ENCODE measurements around the gene BNC2. TPM values are rescaled to one million over a fixed set of nuclear protein-coding genes. Genes with fewer than 3 reads are reported as not detected.

The BNC2 gene
- total and polyA plus RNA-seq, 7 donors: 0.23 to 205 (median 117) TPM

DNA sequence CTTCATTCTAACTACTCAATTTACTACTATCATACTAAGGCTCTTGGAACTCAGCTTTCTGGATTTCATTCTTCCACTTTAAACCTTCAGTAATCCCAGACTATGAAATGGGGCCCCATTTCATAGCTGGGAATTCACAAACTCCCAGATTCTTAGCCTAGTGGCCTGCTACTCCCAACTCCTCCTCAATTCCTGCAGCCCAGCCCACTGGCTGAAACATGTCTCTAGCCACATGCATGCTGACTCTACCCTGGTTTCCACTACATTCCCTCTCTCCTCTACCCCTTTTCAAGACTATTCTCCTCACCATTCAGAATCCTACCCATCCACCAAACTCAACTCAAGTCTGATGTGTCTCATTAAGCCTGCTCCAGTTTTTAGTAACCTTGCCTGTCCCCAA lies 370.6 kb downstream of the BNC2 start:
- intact Hi-C loops (cut with DNase I): no loop called here
- Histone ChIP-seq H3K36me3 (no peaks in the 10 kb centered on the region), H3K9me3 (no peaks in the 10 kb centered on the region), H3K27ac (no peak overlapping the region), H3K4me1 (peaks cover 0 to 4% (median 2%) of the 10 kb centered on the region in 4 donors), H3K4me3 (no peak overlapping the region), H3K27me3 (no peaks in the 10 kb centered on the region)
- TF ChIP-seq POLR2AphosphoS5 (IDR thresholded peaks at IDR 0.05) (no peak), EP300 (IDR thresholded peaks at IDR 0.05) (no peak), POLR2A (IDR thresholded peaks at IDR 0.05) (no peak)
- TF ChIP-seq, protein P1, sequence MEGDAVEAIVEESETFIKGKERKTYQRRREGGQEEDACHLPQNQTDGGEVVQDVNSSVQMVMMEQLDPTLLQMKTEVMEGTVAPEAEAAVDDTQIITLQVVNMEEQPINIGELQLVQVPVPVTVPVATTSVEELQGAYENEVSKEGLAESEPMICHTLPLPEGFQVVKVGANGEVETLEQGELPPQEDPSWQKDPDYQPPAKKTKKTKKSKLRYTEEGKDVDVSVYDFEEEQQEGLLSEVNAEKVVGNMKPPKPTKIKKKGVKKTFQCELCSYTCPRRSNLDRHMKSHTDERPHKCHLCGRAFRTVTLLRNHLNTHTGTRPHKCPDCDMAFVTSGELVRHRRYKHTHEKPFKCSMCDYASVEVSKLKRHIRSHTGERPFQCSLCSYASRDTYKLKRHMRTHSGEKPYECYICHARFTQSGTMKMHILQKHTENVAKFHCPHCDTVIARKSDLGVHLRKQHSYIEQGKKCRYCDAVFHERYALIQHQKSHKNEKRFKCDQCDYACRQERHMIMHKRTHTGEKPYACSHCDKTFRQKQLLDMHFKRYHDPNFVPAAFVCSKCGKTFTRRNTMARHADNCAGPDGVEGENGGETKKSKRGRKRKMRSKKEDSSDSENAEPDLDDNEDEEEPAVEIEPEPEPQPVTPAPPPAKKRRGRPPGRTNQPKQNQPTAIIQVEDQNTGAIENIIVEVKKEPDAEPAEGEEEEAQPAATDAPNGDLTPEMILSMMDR (IDR thresholded peaks at IDR 0.05): no peak
- no peak for DNase-seq

GRCh38 chr9:16496908-16497307 lies 373.6 kb downstream of the BNC2 start:
- H3K27me3 ChIP-seq: no peaks in the 10 kb centered on the region
- no peaks in the 10 kb centered on the region for H3K4me1 ChIP-seq
- DNase-seq: no peak
- H3K27ac ChIP-seq: no peak overlapping the region
- TF ChIP-seq EP300 (IDR thresholded peaks at IDR 0.05): no peak
- TF ChIP-seq POLR2A (IDR thresholded peaks at IDR 0.05): no peak
- TF ChIP-seq POLR2AphosphoS5 (IDR thresholded peaks at IDR 0.05): no peak
- TF ChIP-seq, protein P1 (IDR thresholded peaks at IDR 0.05): no peak
- H3K4me3 ChIP-seq: no peak overlapping the region
- 92 to 98% methylated on average over 2 of the region's 2 CpGs for WGBS, 2 donors
- no peaks in the 10 kb centered on the region for H3K36me3 ChIP-seq
- intact Hi-C loops (cut with DNase I): no loop called here
- no peaks in the 10 kb centered on the region for H3K9me3 ChIP-seq

GRCh38 chr9:16487915-16488314 lies 382.6 kb downstream of the BNC2 start:
- Histone ChIP-seq H3K9me3 (no peaks in the 10 kb centered on the region), H3K27ac (peak overlapping the region in 3 of 4 donors; percentile 53 to 73 (median 72)), H3K4me3 (no peak overlapping the region), H3K27me3 (no peaks in the 10 kb centered on the region), H3K36me3 (no peaks in the 10 kb centered on the region), H3K4me1 (peaks cover 0 to 61% (median 49%) of the 10 kb centered on the region in 4 donors)
- intact Hi-C loops (cut with DNase I): no loop called here
- 74 to 89% methylated on average over 7 of the region's 7 CpGs for WGBS, 2 donors
- TF ChIP-seq POLR2AphosphoS5 (IDR thresholded peaks at IDR 0.05) (no peak), POLR2A (IDR thresholded peaks at IDR 0.05) (no peak), EP300 (IDR thresholded peaks at IDR 0.05) (no peak)
- TF ChIP-seq, protein P1 (IDR thresholded peaks at IDR 0.05): no peak
- DNase-seq: no peak

DNA sequence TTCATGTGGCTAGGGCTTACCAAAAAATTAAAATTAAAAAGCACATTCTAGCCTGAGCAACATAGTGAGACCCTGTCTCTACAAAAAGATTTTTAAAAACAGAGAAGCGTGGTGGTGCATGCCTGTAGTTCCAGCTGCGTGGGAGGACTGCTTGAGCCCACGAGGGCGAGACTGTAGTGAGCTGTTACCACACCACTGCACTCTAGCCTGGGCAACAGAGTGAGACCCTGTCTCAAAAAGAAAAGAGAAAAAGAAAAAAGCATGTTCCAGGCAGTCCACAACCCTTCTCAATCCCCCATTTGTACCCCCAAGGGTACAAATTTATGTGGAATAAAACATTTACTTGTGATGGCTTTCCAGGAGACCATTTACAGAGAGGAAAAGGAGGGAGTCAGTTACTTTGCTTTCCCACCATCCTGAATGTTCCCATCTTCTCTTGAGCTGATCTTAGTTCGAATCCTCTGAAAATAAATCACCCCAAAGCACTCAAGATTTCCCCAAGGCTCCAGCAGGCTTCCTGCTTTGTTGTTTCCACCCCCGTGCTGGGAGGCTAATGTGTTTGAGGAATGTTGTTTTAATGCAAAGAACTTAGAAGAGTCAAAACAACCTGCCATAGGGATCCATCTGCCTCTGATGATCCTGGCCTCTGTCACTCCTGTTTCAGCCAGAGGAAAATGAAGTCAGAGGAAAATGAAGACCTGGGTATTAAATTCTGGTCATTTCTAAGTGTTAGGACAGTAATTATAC lies 384.7 kb downstream of the BNC2 start:
- Histone ChIP-seq H3K4me1 (peaks cover 0 to 61% (median 49%) of the 10 kb centered on the region in 4 donors), H3K27ac (peak overlapping the region in 3 of 4 donors; percentile 70 to 73 (median 72)), H3K9me3 (no peaks in the 10 kb centered on the region), H3K36me3 (no peaks in the 10 kb centered on the region), H3K27me3 (no peaks in the 10 kb centered on the region), H3K4me3 (no peak overlapping the region)
- TF ChIP-seq POLR2AphosphoS5 (IDR thresholded peaks at IDR 0.05) (no peak), POLR2A (IDR thresholded peaks at IDR 0.05) (no peak), EP300 (IDR thresholded peaks at IDR 0.05) (no peak)
- TF ChIP-seq, protein P1 (IDR thresholded peaks at IDR 0.05): no peak
- intact Hi-C loops (cut with DNase I): no loop called here
- DNase-seq: no peak
- 85 to 87% methylated on average over 6 of the region's 6 CpGs for WGBS, 2 donors
